Activated T-cell treated with anti-CD3 and anti-CD28 coated beads for 4 hours (primary cell): Measurements from ENCODE around the gene CCDC40.
"Not testable (repeated sequence)": the region's sequence is repeated elsewhere in the genome, so short reads cannot be mapped to it uniquely, and the experiment has no call there.

Experiments used
- DNase-seq: peaks from one replicate; pipeline ENCODE4 v3.0.0-alpha.2; 2020

Gene CCDC40, protein sequence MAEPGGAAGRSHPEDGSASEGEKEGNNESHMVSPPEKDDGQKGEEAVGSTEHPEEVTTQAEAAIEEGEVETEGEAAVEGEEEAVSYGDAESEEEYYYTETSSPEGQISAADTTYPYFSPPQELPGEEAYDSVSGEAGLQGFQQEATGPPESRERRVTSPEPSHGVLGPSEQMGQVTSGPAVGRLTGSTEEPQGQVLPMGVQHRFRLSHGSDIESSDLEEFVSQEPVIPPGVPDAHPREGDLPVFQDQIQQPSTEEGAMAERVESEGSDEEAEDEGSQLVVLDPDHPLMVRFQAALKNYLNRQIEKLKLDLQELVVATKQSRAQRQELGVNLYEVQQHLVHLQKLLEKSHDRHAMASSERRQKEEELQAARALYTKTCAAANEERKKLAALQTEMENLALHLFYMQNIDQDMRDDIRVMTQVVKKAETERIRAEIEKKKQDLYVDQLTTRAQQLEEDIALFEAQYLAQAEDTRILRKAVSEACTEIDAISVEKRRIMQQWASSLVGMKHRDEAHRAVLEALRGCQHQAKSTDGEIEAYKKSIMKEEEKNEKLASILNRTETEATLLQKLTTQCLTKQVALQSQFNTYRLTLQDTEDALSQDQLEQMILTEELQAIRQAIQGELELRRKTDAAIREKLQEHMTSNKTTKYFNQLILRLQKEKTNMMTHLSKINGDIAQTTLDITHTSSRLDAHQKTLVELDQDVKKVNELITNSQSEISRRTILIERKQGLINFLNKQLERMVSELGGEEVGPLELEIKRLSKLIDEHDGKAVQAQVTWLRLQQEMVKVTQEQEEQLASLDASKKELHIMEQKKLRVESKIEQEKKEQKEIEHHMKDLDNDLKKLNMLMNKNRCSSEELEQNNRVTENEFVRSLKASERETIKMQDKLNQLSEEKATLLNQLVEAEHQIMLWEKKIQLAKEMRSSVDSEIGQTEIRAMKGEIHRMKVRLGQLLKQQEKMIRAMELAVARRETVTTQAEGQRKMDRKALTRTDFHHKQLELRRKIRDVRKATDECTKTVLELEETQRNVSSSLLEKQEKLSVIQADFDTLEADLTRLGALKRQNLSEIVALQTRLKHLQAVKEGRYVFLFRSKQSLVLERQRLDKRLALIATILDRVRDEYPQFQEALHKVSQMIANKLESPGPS

DNA sequence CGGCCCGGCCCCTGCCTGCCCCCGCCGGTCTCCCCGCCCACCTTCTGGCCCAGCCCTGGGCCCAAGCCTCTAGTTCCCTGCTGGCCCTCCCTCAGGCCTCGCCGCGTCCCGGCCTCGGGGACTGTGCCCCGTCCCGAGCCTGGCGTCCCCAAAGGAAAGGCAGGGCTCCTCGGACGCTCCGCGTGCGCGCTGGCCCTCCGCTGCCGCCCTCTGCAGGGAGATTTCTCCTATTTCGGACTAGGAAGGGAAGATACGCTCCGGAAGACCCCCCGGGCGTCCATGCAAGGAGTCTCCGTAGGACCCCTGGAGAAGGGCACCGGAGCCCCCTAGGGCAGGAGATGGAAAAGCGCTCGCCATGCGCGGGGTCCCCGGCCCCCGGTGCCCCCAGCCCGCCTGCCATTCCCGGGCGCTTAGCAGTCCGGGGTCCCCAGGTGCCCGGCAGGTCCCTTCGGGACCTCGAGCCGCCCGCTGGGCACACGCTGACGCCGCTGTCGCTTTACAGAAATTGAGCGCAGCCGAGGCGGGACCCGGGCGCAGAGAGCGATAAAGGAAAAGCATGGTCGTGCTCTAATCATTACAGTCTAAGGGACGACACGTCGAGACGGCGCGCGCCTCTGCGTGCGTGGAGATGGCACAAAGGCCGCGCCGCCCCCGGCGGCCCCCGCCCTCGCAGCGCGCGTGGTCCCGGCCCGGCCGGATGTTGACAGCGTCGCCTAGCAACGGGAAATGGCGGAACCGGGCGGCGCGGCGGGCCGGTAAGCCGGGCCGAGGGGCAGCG is at the start of gene CCDC40:
Gene CCDC40, plus strand, starts transcription at position 706 of the 778 bp plus-strand sequence. Its CDS starts 21 bp downstream, at position 727.
- peak; percentile 59 for DNase-seq

DNA sequence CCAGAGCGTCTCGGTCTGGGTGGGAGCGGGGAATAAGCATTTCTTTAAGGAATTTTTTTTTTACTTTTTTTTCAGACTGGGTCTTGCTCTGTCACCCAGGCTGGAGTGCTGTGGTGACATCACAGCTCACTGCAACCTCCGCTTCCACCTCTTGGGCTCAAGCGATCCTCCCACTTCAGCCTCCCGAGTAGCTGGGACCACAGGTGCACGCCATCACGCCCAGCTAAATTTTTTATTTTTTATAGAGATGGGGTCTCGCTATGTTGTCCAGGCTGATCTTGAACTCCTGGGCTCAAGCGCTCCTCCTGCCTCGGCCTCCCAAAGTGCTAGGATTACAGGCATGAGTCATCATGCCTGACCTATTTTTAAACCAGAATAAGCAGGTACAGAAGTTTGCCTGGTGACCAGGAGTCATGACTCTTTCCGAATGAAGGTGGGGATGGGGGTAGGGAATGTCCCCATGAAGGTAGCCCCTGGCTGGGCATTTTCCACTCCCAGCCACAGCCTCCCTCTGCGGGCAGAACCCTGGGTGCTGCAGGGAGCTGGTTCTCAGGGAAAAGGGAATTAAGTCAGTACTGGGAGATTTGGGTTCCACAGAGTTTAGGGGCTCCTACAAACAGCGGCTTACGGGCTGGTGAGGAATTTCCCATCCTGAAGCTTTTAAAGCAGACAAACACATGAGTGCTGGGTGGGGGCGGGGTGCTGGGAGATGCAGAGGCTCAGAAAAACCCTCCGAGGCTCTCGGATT is 49.1 kb upstream of the CCDC40 start:
- no peak for DNase-seq

DNA sequence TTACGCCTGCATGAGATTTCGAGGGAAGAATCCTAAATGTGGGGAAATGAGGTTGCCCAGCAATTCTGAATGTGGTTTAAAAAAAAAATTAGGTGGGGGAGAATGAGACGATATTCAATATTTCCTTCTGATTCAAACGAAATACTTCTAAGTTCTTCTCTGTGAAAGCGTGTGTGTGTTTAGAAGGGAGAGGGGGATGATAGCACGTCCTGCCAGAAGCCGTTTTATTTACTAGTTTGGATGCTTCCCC is 48.6 kb upstream of the CCDC40 start:
- DNase-seq: no peak

DNA sequence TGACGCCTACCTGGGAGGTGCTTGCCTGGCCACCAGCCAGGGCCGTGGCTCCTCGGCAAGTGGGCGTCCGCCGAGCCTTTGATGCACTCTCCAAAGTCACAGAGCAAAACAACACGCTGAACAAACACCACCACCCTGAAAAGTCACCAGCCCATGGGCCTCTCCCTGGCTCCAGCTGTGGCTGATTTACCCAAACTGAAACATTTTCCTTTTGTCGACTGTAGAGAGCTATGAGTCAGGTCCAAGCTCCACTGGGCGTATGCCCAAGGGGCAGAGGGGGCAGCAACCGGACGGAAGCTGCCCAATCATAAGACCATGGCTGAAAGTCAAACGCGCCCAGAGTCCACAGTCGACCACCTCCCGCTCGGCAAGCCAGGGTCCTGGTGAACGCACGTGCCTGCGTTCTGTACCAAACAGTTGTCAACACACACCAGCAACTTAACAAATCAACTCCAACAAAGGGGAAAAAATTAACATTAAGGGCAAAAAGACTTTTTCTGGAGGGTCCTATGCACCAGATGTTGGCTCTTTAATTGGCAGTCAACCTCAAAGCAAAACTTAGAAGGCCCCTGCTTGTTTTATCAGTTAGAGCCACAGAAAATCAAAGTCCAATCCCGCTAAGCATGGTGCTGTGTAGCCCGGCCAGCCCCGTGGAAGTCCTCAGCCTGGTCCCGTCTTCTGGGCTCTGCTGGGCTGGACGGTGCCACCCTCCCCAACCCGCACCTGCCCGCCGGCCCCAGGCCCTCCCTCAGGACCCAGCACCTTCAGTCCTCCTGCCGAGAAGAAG is 48.1 kb upstream of the CCDC40 start:
- no peak for DNase-seq

DNA sequence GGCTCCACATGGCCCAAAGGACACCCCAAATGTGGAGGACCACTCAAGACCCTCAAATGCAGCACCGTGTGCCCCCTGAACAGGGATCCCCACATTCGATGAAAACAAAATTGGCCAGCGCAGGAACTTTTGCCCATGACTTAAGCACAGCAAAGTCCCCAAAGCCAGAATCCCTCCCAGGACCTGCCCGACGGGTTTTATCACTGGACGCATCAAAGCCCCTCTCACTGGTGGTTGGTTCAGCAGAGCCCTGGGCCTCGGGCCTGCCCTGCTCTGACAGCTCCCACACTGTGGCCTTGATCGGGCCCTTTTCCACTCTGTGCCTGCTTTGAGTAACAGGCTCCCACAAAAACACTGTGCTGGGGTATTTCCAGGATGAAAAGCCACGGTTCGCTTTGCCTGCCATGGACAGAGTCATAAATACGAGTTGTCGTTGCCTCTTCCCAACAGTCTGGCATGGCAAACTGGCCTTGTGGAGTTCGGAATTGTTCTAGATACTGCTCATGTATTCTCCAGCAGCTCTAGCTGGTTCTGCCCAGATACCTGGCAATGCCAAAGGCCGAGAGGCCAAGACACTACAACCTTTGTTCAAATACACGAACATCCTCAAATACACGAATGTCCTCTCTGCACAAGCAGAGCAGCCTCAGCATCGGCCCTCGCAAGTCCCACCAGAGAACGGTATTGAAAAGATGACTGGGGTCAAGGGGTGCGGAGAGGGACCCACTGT is 47.2 kb upstream of the CCDC40 start:
- DNase-seq: no peak

DNA sequence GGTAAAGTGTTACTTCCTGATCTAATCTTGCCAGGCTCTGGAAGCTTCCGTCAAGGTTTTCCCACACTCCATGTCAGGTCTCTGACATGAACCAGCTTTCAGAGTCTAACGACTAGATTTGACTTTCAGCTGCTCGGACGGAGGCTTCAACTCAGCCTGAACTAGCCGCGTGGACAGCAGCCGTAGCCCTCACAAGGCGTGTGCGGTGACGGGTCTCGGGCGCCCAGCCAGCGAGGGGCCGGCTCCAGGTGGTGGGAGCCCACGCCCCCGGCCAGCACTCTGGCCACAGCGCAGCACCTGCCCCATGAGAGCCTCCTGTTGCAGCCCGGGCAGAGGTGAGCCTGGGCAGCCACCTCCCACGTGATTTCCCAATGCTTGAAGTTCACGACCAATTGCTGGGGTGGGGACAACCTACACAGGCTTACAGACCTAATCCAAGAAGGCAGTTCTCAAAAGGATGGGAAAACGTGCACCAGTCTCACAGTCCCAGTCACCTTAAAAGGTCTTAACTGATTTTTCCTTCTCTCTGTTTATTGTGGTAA is 46.3 kb upstream of the CCDC40 start:
- DNase-seq: no peak

DNA sequence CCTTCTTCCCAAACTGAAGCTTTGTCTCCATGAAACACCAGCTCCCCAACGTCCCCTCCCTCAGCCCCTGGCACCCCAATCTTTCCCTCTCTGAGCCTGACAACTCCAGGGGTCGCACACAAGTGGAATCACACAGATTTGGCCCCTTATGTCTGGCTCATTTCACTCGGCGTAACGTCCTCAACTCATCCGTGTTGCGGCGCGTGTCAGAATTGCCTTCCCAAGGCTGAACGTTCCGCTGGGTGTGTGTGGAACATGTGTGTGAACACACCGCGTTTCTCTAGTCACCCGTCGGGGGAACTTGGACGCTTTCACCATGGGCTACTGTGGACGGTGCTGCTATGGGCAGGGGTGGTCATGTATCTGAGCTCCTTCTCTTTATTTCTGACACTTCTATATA is 45.7 kb upstream of the CCDC40 start:
- DNase-seq: no peak

DNA sequence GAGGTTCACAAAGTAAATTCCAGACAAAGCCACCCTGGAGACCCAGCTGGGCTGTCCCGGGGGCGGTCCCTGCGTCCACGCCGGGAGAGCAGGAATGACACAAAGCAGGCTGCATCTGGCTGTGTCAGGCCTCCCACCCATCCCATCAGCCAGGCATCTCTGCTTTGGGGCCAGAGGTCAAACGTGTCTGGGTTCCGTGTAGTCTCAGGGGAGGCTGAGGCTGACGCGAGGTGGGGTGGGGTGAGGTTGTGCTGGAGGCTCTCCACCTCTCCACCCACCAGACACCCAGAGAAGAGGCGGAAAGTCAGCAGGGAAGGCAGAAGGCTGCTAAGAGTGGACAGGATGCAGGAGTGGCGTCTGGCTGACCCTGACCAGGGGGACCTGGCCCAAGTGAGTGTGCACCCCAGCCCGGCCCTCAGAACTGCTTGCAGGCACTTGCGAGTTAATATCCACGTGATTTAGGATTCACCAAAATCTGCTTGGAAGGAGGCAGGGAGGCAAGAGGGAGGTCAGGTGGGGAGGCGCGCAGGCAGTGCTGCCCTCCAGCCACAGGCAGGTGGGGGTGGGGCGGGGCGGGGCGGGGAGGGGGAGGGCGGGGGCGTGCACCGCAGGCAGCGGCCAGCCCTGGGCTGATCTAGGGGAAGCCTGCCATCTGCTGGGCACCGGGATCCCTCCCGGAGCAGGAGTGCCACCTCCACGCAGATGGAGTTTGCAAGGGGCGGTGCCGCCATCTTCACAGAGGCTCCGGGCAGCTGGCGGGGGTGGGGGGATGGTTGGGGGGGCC is 45.1 kb upstream of the CCDC40 start:
- DNase-seq: peak; percentile 70

DNA sequence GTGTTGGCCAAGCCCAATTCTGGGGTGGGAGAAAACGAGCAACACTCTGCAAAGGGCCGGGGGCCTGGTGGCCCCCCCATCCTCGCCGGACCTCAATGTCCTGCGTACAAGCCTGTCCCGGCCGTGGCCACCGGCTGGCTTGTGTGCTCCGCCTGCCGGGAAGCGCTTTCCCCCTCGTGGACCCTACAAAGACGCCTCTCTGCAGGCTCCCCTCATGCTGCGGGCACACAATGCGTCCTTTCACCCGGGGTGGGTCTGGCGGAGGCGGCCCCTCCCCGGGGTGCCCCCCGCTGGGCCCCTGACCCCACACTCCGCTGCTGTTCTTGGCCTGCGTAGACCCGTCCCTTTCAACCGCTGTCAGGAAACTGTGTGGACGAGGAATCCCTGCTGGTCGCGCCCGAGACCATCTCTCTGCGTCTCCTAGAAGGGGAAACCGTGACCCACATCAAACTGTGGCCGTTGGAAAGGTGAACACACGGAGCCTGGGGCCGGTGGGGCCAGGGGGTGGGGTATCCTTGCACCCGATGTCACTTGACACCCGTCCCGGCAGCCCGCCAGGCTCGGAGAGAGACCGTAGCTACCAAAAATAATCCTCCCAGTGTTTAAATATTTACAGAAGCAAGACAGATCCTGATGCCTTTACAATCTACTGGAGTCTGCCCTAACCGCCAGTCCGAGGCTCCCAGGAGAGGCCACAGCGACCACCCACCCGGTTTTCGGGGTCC is 44.4 kb upstream of the CCDC40 start:
- no peak for DNase-seq

DNA sequence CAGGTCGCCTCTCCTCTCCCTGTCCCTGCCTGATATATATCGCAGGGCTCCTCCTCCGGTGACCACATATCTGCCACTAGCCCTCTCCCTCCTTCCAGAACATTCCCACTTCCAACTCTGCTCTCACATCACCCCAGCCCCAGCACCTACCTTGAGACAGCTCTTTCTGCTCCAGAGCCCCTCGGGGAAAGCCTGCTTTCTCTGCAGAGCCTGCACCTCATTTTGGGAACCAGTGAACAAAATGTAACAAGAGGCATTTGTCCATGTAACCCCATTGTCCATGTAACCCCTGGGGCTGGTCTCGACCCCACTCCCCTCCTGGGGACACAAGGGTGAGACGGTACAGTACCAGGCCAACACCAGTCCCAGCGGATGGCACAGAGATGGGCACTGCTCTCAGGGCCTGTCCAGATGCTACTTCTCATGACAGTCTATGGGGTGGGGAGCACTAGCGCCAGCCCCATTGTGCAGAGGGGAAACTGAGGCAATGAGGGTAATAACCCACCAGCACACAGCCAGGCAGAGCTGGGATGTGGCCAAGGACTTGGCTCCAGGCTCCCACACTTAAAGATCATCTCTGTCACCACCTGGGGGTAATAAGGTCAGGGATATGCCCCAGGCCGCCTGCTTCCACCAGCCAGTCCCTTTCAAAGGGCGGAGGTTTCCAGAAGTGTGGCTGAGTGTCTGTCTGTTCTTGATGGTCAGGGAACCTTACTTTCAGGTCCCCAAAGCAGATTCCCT is 43.6 kb upstream of the CCDC40 start:
- no peak for DNase-seq

DNA sequence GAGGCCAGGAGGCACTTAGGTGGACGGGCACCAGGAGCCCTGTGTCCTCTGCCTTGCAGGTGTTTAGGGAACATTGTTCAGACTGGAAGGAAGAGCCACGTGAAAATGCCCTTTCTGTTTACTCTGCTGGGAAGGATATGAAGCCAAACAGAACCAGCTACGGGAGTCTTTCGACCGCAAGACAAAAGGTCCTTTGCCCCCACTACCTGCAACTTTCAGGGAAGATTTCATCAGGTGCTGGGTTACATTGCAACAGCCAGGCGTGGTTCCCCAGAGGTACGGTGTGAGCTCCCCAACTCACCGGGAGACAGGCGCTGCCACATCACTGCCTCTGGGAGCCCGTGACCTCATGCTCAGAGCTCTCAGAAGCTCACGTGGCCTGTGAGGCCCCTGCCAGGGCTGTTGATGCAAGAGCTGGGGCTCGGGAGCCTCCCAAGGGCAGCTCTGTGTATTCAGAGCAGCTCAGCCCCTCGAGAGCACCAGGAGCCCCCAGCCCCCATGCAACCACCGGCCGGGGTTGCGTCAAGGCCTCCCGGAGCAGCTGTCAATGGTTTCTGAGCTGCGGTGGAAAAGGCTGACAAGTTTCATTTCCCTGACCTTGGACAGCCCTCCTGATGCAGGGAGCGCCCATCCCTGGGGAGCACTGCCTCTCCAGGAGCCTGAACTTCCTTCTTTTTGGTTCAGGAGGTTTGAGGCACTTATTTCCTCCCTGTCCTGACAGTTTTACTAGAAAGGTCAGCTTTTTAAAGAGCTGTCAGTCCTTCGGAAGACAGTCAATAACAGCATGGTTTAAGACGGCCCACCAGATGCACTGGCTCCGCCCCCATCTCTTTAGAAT is 42.8 kb upstream of the CCDC40 start:
- DNase-seq: no peak

DNA sequence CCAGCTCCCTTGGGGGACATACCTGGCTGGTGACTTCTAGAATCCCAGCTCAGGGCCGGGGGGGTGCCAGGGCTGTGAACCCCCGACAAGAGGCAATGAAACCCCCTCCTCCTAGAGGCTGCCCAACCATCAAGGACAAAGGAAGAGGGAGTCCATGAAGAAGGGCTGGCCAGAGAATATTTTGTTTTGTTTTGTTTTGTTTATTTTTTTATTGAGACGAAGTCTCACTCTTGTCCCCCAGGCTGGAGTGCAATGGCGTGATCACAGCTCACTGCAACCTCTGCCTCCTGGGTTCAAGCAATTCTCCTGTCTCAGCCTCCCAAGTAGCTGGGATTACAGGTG is 42.2 kb upstream of the CCDC40 start:
- not testable (repeated sequence) for DNase-seq

DNA sequence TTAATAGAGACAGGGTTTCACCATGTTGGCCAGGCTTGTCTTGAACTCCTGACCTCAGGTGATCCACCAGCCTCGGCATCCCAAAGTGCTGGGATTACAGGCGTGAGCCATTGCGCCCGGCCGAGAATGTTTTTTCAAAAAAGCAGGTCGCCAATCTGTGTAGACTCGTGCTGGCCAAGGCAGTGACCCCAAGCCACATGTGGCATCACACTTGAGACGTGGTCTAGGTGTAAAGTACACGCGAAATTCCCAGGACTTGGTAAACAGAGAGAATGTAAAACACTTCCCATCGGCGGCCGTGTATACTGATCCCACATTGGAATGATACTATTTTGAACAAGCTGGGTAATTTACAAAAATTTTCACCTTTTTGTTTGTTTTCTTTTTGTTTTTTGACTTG is 41.8 kb upstream of the CCDC40 start:
- no peak for DNase-seq

DNA sequence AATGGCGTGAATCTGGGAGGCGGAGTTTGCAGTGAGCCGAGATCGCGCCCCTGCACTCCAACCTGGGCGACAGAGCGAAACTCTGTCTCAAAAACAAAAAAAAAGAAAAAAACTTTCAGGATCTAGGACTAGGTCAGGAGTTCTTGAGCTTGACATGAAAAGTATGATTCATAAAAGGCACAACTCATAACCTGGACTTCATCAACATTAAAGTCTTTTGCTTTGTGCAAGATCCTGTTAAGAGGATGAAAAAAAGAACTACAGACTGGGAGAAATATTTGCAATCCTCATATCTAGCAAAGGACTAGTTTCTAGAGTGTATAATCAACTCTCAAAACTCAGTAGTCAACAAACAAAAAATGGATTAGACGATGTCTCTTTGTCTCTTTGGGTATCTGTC is 40.7 kb upstream of the CCDC40 start:
- DNase-seq: no peak

DNA sequence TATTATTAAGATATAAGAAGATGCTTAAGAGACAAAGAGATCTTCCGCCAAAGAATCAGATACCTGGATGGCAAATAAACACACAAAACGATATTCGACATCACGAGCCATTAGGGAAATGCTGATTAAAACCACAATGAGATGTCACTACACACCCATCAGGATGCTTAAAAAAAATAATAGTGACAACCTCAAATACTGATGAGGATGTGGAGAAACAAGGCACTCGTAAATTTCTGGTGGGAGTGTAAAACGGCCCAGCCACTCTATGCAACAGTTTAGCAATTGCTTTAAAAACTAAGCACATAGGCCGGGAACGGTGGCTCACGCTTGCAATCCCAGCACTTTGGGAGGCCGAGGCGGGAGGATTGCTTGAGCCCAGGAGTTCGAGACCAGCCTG is 40.2 kb upstream of the CCDC40 start:
- DNase-seq: no peak

DNA sequence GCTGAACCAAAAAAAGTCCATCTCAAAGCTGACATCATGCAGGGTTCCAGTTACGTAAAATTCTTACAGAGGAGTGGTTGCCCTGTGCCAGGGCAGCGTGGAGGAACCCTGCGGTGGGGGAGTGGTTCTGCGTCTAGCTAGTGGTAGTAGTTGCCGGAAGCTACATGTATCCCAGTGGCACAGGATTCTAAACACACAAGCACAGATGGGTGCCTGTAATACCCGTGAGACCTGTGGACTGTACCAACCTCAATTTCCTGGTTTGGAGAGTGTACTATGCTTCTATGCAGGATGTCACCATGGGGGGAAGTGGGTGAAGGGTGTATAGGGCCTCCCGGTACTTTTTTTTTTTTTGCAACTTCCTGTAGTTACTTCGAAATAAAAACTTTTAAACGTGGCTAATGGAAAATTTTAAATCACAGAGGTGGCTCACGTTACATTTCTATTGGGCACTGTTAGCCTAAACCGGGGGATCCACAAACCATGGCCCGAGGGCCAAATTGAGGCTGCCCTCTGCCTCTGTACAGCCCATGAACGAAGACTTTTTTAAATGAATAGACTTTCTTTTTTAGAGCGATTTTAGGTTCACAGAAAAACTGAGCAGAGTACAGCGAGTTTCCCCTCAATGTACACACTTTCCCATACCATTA is 39.3 kb upstream of the CCDC40 start:
- DNase-seq: peak; percentile 50

DNA sequence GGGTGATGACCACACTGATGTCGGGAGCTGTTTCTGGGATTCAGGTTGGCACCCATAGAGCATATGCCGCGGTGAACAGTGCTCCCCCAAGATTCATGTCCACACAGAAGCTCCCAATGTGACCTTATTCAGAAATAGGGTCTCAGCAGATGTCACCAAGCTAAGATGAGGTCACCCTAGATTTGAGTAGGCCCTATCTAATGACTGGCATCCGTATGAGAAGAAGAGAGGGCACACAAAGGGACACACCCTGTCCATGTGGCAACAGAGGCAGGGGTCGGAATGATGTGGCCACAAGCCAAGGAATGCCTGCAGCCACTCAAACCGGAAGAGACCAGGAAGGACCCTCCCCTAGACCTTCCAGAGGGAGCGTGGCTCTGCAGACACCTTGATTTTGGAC is 36.3 kb upstream of the CCDC40 start:
- no peak for DNase-seq
